ENCODE results near the gene DGCR6L. TPM values are rescaled to one million over a fixed set of nuclear protein-coding genes. Genes with fewer than 3 reads are reported as not detected.

DGCR6L gene
- total and polyA plus RNA-seq, 10 of the 15 experiments (the other 5 are each of a cell fraction or from before 2014, with no cell fraction given) = 1.6 to 62.8 (median 22.6) TPM

GRCh38 chr22:20316844-20317401 is 2.9 kb downstream of the DGCR6L start:
- in situ Hi-C loops (cut with MboI) (no loop called here), intact Hi-C loops (cut with micrococcal nuclease; ENCODE audit: unreplicated experiment) (no loop called here)
- ChIA-PET SMC1A (ENCODE audit: uncharacterized antibody, unreplicated experiment) (no interaction called here), POLR2A (no interaction called here), CTCF (no interaction called here), RAD21 (ENCODE audit: unreplicated experiment) (no interaction called here)
- DNase-seq (ENCODE audit: low read depth, low spot score) (no peak), FAIRE-seq (no peak), ATAC-seq (no peak)
- Histone ChIP-seq H3K79me2 (ENCODE audit: control insufficient read depth, insufficient read depth, low read length) (no peaks in the 10 kb centered on the region), H3K4me2 (ENCODE audit: control insufficient read depth, insufficient read depth) (no peak overlapping the region), H3K4me3 (no peak overlapping the region), H3K9ac (ENCODE audit: control insufficient read depth, insufficient read depth, low read length) (no peak overlapping the region), H3K36me3 (ENCODE audit: control insufficient read depth in 2 of 2, insufficient read depth in 2 of 2, low read length in 1 of 2) (no peaks in the 10 kb centered on the region; a peak in 1 of 4 replicates), H3K9me3 (replicated peaks; ENCODE audit: control insufficient read depth, insufficient read depth, low read length) (no peaks in the 10 kb centered on the region), H3K27ac (ENCODE audit: control insufficient read depth, insufficient read depth) (no peak overlapping the region), H3K27me3 (replicated peaks in 1 of 2; ENCODE audit: control insufficient read depth in 2 of 2, insufficient read depth in 2 of 2, low read length in 1 of 2) (no peaks in the 10 kb centered on the region), H2AFZ (ENCODE audit: control insufficient read depth, low read depth, low read length) (no peak overlapping the region), H3K4me1 (ENCODE audit: control insufficient read depth, insufficient read depth, low read length) (peaks cover 4% of the 10 kb centered on the region; the same call in 1 of the 2 replicates), H4K20me1 (ENCODE audit: control insufficient read depth, insufficient read depth) (no peaks in the 10 kb centered on the region)
- no TSS peak for BruUV-seq (replicated peaks)
- WGBS (ENCODE audit: insufficient coverage, insufficient replicate concordance, low lambda C conversion rate, missing lambda C conversion rate) = 84% methylated on average over 8 of the region's 8 CpGs
- no peak for TF ChIP-seq ATF2 (IDR thresholded peaks at IDR 0.05; ENCODE audit: low read length)
- TF ChIP-seq PKNOX1 (IDR thresholded peaks at IDR 0.05) = no peak
- TF ChIP-seq MYB (IDR thresholded peaks at IDR 0.05; ENCODE audit: borderline replicate concordance, low read depth, low read length) = no peak
- no peak for TF ChIP-seq JUND (IDR thresholded peaks at IDR 0.05; ENCODE audit: low read depth, low read length)
- no peak for TF ChIP-seq E4F1 (IDR thresholded peaks at IDR 0.05; ENCODE audit: borderline replicate concordance, partially characterized antibody)
- no peak for TF ChIP-seq RB1 (IDR thresholded peaks at IDR 0.05; ENCODE audit: borderline replicate concordance)
- no peak for TF ChIP-seq SPI1 (IDR thresholded peaks at IDR 0.05; ENCODE audit: borderline replicate concordance, insufficient read depth, low read depth, low read length)
- TF ChIP-seq TCF3 (IDR thresholded peaks at IDR 0.05; ENCODE audit: borderline replicate concordance, insufficient read depth, low read depth, low read length) = no peak
- no peak for TF ChIP-seq ZNF217 (IDR thresholded peaks at IDR 0.05)
- TF ChIP-seq ZNF622 (IDR thresholded peaks at IDR 0.05) = no peak
- no peak for TF ChIP-seq FOS (IDR thresholded peaks at IDR 0.05; ENCODE audit: borderline replicate concordance, extremely low read depth, insufficient read length)
- no peak for TF ChIP-seq NRF1 (conservative IDR thresholded peaks at IDR 0.05; ENCODE audit: low read depth, low read length)

Measured in GM12878 (cell line).